ENCODE measurements around the gene KLHL14.

The KLHL14 gene

GRCh38 chr18:32777049-32777448 lies 4.2 kb upstream of the KLHL14 start:
- Histone ChIP-seq H3K36me3 (ENCODE audit: insufficient read depth, insufficient read length, low read length) (no peaks in the 10 kb centered on the region), H3K9ac (ENCODE audit: insufficient read length, low read depth) (no peak overlapping the region), H3K4me1 (ENCODE audit: insufficient read depth, insufficient read length) (no peaks in the 10 kb centered on the region), H3K4me3 (ENCODE audit: insufficient read length, low read depth) (no peak overlapping the region), H3K27me3 (ENCODE audit: insufficient read depth, insufficient read length) (peaks cover 22% of the 10 kb centered on the region), H3K9me3 (ENCODE audit: insufficient read depth, low read length) (no peaks in the 10 kb centered on the region)
- no peak for DNase-seq (ENCODE audit: low read depth, low spot score)
- no peak for TF ChIP-seq YY1 (IDR thresholded peaks at IDR 0.05; ENCODE audit: insufficient read depth, insufficient read length)
- no peak for TF ChIP-seq ZNF274 (IDR thresholded peaks at IDR 0.05; ENCODE audit: low read depth, low read length)
- no peak for TF ChIP-seq SUZ12 (IDR thresholded peaks at IDR 0.05; ENCODE audit: extremely low read depth, insufficient read depth, insufficient read length)

GRCh38 chr18:32776561-32776960 lies 3.7 kb upstream of the KLHL14 start:
- H3K4me1 ChIP-seq (ENCODE audit: insufficient read depth, insufficient read length), result no peaks in the 10 kb centered on the region
- H3K9me3 ChIP-seq (ENCODE audit: insufficient read depth, low read length), result no peaks in the 10 kb centered on the region
- H3K27me3 ChIP-seq (ENCODE audit: insufficient read depth, insufficient read length), result peaks cover 22% of the 10 kb centered on the region
- no peak overlapping the region for H3K4me3 ChIP-seq (ENCODE audit: insufficient read length, low read depth)
- H3K36me3 ChIP-seq (ENCODE audit: insufficient read depth, insufficient read length, low read length), result no peaks in the 10 kb centered on the region
- no peak for DNase-seq (ENCODE audit: low read depth, low spot score)
- no peak overlapping the region for H3K9ac ChIP-seq (ENCODE audit: insufficient read length, low read depth)
- TF ChIP-seq YY1 (IDR thresholded peaks at IDR 0.05; ENCODE audit: insufficient read depth, insufficient read length) (no peak), ZNF274 (IDR thresholded peaks at IDR 0.05; ENCODE audit: low read depth, low read length) (no peak), SUZ12 (IDR thresholded peaks at IDR 0.05; ENCODE audit: extremely low read depth, insufficient read depth, insufficient read length) (no peak)

DNA sequence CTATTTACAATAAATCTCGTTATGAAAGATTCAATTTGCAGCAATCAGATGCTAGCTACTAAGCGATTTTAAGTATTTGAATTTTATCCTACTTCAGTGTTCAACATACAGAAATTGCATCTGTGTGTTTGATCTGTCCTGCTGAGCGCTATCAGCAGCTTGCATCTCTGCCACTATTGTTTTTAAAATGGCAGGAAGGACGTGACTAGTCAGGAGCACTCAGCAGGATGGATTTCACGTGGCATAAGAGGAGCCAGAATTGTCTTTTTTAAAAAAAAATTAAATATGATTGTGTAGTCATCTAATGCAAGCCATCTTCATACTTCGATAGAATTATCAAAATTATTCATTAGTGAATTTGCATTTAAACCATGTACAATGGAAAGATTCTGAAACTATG lies 2.8 kb upstream of the KLHL14 start:
- H3K36me3 ChIP-seq (ENCODE audit: insufficient read depth, insufficient read length, low read length), result no peaks in the 10 kb centered on the region
- DNase-seq (ENCODE audit: low read depth, low spot score), result no peak
- H3K9ac ChIP-seq (ENCODE audit: insufficient read length, low read depth), result no peak overlapping the region
- peaks cover 30% of the 10 kb centered on the region for H3K27me3 ChIP-seq (ENCODE audit: insufficient read depth, insufficient read length)
- H3K4me3 ChIP-seq (ENCODE audit: insufficient read length, low read depth), result no peak overlapping the region
- no peaks in the 10 kb centered on the region for H3K9me3 ChIP-seq (ENCODE audit: insufficient read depth, low read length)
- no peaks in the 10 kb centered on the region for H3K4me1 ChIP-seq (ENCODE audit: insufficient read depth, insufficient read length)
- TF ChIP-seq YY1 (IDR thresholded peaks at IDR 0.05; ENCODE audit: insufficient read depth, insufficient read length), result no peak
- TF ChIP-seq SUZ12 (IDR thresholded peaks at IDR 0.05; ENCODE audit: extremely low read depth, insufficient read depth, insufficient read length), result no peak
- TF ChIP-seq ZNF274 (IDR thresholded peaks at IDR 0.05; ENCODE audit: low read depth, low read length), result no peak

DNA sequence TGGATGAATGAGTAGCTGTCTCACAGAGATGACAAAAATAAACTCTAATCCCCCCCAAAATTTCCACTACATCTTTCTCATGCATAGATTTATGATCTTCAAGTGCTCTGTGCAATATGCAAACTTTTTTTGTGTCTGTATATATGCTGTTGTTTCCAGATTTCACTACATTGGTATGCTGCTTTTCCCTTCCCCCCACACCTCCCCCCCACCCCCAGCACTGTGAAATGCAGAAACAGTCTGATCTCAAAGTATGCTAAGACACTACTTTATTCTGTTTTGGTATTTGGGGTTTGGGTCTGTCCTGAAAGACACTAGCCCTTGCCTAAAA lies 524 bp upstream of the KLHL14 start:
- TF ChIP-seq SUZ12 (IDR thresholded peaks at IDR 0.05; ENCODE audit: extremely low read depth, insufficient read depth, insufficient read length) (no peak), ZNF274 (IDR thresholded peaks at IDR 0.05; ENCODE audit: low read depth, low read length) (no peak), YY1 (IDR thresholded peaks at IDR 0.05; ENCODE audit: insufficient read depth, insufficient read length) (no peak)
- Histone ChIP-seq H3K4me3 (ENCODE audit: insufficient read length, low read depth) (no peak overlapping the region), H3K27me3 (ENCODE audit: insufficient read depth, insufficient read length) (peaks cover 50% of the 10 kb centered on the region), H3K36me3 (ENCODE audit: insufficient read depth, insufficient read length, low read length) (no peaks in the 10 kb centered on the region), H3K9ac (ENCODE audit: insufficient read length, low read depth) (no peak overlapping the region), H3K9me3 (ENCODE audit: insufficient read depth, low read length) (no peaks in the 10 kb centered on the region), H3K4me1 (ENCODE audit: insufficient read depth, insufficient read length) (no peaks in the 10 kb centered on the region)
- DNase-seq (ENCODE audit: low read depth, low spot score), result no peak

DNA sequence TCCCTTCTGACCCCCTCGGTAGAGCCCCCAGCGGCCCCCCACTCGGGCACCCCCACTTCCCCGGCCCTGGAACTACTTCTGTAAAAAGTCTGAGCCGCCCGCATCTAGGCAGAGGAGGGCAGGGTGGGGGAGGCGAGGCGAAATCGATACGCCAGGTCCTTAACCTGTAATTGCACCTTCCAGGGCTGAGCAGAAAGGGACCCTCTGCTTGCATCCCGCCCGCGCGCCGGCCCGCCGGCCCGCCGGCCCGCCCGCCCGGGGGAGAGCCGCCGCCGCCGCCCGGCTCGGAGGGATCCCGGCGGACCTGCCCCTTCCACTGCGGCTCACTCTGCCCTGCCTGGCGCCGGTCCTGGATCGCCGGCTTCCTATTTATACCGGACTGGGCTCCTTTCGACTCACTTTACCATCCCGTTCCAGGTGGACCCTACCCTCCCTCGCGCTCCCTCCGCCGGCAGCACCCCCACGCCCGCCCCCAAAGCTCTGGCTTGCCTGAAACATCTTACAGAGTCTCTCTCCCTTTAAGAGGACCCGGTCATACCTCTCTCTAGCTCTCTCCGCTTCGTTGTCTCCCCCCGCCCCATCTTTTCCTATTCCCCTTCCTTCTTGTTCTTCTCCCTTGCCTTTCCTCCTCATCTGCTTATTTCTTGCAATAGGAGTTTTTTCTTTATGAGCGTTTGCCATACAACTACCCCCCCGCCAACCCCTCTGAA lies 797 bp downstream of the KLHL14 start:
- no peak for TF ChIP-seq SUZ12 (IDR thresholded peaks at IDR 0.05; ENCODE audit: extremely low read depth, insufficient read depth, insufficient read length)
- no peak for TF ChIP-seq YY1 (IDR thresholded peaks at IDR 0.05; ENCODE audit: insufficient read depth, insufficient read length)
- no peak for TF ChIP-seq ZNF274 (IDR thresholded peaks at IDR 0.05; ENCODE audit: low read depth, low read length)
- Histone ChIP-seq H3K4me3 (ENCODE audit: insufficient read length, low read depth) (peak overlapping the region; percentile 28), H3K9me3 (ENCODE audit: insufficient read depth, low read length) (no peaks in the 10 kb centered on the region), H3K9ac (ENCODE audit: insufficient read length, low read depth) (peak overlapping the region; percentile 42), H3K36me3 (ENCODE audit: insufficient read depth, insufficient read length, low read length) (no peaks in the 10 kb centered on the region), H3K27me3 (ENCODE audit: insufficient read depth, insufficient read length) (peaks cover 61% of the 10 kb centered on the region), H3K4me1 (ENCODE audit: insufficient read depth, insufficient read length) (no peaks in the 10 kb centered on the region)
- DNase-seq (ENCODE audit: low read depth, low spot score), result no peak

GRCh38 chr18:32771169-32771751 lies 1.6 kb downstream of the KLHL14 start:
- no peak for DNase-seq (ENCODE audit: low read depth, low spot score)
- Histone ChIP-seq H3K4me1 (ENCODE audit: insufficient read depth, insufficient read length) (no peaks in the 10 kb centered on the region), H3K27me3 (ENCODE audit: insufficient read depth, insufficient read length) (peaks cover 61% of the 10 kb centered on the region), H3K9me3 (ENCODE audit: insufficient read depth, low read length) (no peaks in the 10 kb centered on the region), H3K4me3 (ENCODE audit: insufficient read length, low read depth) (peak overlapping the region; percentile 47), H3K36me3 (ENCODE audit: insufficient read depth, insufficient read length, low read length) (no peaks in the 10 kb centered on the region), H3K9ac (ENCODE audit: insufficient read length, low read depth) (peak overlapping the region; percentile 61)
- TF ChIP-seq ZNF274 (IDR thresholded peaks at IDR 0.05; ENCODE audit: low read depth, low read length), result no peak
- no peak for TF ChIP-seq YY1 (IDR thresholded peaks at IDR 0.05; ENCODE audit: insufficient read depth, insufficient read length)
- TF ChIP-seq SUZ12 (IDR thresholded peaks at IDR 0.05; ENCODE audit: extremely low read depth, insufficient read depth, insufficient read length), result no peak

DNA sequence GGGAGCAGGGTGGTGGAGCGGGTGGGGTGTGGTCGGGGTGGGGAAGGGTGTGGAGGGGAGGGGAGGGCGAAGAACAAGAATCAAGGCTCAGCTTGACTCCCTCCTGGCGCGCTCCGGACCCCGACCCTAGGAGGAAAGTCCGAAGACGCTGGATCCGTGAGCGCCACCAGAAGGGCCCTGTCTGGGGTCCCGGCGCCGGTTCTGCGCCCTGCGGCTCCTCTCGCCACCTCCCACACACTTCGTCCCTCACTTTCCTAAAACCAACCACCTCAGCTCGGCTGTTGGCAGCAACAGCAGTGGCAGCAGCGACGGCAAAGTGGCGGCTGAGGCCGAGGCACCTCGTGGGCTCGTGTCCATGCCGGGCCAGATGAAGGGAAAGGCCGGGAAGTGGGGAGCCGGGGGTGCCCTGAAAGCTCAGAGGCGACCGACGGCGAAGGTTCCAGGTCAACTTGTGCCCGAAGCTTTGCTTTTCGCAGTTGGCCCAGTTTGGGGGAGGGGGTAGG lies 2.1 kb downstream of the KLHL14 start:
- Histone ChIP-seq H3K9me3 (ENCODE audit: insufficient read depth, low read length) (no peaks in the 10 kb centered on the region), H3K9ac (ENCODE audit: insufficient read length, low read depth) (peak overlapping the region; percentile 61), H3K27me3 (ENCODE audit: insufficient read depth, insufficient read length) (peaks cover 61% of the 10 kb centered on the region), H3K36me3 (ENCODE audit: insufficient read depth, insufficient read length, low read length) (no peaks in the 10 kb centered on the region), H3K4me3 (ENCODE audit: insufficient read length, low read depth) (peak overlapping the region; percentile 47), H3K4me1 (ENCODE audit: insufficient read depth, insufficient read length) (no peaks in the 10 kb centered on the region)
- no peak for DNase-seq (ENCODE audit: low read depth, low spot score)
- TF ChIP-seq YY1 (IDR thresholded peaks at IDR 0.05; ENCODE audit: insufficient read depth, insufficient read length) (no peak), SUZ12 (IDR thresholded peaks at IDR 0.05; ENCODE audit: extremely low read depth, insufficient read depth, insufficient read length) (no peak), ZNF274 (IDR thresholded peaks at IDR 0.05; ENCODE audit: low read depth, low read length) (no peak)
